HL-60 (cell line): Measurements from ENCODE around the gene TRIO.

Source experiments
- DNase-seq, 2 experiments: peaks; one replicate each; pipeline ENCODE4 v3.0.0-alpha.2; 2010 to 2020; ENCODE audit warnings: low read depth in 1 of 2, low spot score in 1 of 2
- H3K27ac ChIP-seq: fragments of 250-450 bp; sonication (Bioruptor Pico); replicated peaks from 2 replicates; pipeline ENCODE4 v1.5.1; 2020; ENCODE audit warnings: mild to moderate bottlenecking, moderate library complexity
- H3K27me3 ChIP-seq: fragments of 250-450 bp; sonication (Bioruptor Pico); 2 replicates; pipeline ENCODE4 v1.5.1; 2021; ENCODE audit warnings: mild to moderate bottlenecking, moderate library complexity; ENCODE audit not compliant: insufficient read depth, poor library complexity, severe bottlenecking
- H3K4me3 ChIP-seq: replicated peaks from 2 replicates; pipeline ENCODE4 v1.5.1; 2011; ENCODE audit warnings: mild to moderate bottlenecking, control low read depth, low read length; ENCODE audit not compliant: insufficient read depth
- GABPA ChIP-seq: IDR thresholded peaks from 2 replicates; pipeline ENCODE4 v1.6.1; 2012; ENCODE audit warnings: low read depth
- POLR2AphosphoS5 ChIP-seq: IDR thresholded peaks from 2 replicates; pipeline ENCODE4 v1.6.1; 2012; ENCODE audit warnings: low read depth
- REST ChIP-seq: IDR thresholded peaks from 2 replicates; pipeline ENCODE4 v1.6.1; 2012; ENCODE audit warnings: low read depth; ENCODE audit not compliant: insufficient replicate concordance
- SPI1 ChIP-seq: IDR thresholded peaks from 2 replicates; pipeline ENCODE4 v1.6.1; 2012; ENCODE audit warnings: low read depth, mild to moderate bottlenecking, borderline replicate concordance
- TF ChIP-seq, protein P1 (sequence below): IDR thresholded peaks from one replicate; pipeline ENCODE4 v1.5.1; 2011; ENCODE audit warnings: low read length, control low read depth, inconsistent platforms; ENCODE audit not compliant: insufficient read depth

The TRIO gene

DNA sequence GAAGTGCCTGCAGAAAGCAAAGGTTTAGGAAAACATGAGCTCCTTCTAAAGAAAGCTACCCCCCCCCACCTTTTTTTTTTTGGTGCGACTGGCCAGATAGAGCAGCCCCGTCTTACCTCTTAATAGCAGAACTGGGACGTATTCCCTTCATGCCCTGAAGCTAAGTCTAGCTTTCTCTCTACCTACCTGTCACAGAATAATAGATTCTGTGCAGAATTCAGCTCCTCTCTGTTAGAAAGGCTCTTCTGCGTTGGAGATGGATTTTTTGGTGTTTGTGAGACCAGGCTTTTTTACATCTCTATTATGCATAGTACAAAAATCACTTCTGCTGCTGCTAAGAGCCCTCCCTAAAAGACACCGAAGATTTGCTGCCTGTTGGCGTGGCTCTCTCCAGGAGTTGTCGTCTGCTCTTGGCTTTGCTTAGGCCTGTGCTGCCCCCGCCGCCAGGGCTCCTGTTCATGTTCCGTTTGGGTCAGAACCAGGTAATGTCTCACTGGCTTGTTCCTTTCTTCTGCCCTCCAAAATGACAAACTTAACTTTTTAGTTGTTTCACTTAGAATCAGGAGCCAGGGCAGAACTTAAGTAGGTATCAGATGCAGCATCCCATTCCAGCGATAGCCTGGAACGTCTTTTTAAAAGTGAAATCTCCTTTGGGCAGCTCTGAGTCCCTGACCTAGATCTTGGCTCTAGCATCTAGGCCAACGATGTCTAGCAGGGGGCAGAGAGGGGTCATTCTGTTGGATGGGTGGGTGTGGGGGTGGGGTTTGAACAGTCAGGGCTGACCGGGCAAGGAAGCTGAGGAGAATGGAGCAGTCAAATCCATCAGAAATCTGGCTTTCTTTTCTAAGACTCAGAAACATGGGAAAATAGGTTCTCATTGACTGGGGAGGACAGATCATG lies 2.5 kb downstream of the TRIO start:
- TF ChIP-seq SPI1 = no peak
- TF ChIP-seq REST = no peak
- TF ChIP-seq POLR2AphosphoS5 = no peak
- TF ChIP-seq, protein P1, sequence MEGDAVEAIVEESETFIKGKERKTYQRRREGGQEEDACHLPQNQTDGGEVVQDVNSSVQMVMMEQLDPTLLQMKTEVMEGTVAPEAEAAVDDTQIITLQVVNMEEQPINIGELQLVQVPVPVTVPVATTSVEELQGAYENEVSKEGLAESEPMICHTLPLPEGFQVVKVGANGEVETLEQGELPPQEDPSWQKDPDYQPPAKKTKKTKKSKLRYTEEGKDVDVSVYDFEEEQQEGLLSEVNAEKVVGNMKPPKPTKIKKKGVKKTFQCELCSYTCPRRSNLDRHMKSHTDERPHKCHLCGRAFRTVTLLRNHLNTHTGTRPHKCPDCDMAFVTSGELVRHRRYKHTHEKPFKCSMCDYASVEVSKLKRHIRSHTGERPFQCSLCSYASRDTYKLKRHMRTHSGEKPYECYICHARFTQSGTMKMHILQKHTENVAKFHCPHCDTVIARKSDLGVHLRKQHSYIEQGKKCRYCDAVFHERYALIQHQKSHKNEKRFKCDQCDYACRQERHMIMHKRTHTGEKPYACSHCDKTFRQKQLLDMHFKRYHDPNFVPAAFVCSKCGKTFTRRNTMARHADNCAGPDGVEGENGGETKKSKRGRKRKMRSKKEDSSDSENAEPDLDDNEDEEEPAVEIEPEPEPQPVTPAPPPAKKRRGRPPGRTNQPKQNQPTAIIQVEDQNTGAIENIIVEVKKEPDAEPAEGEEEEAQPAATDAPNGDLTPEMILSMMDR = no peak
- TF ChIP-seq GABPA = no peak
- H3K27ac ChIP-seq = no peak overlapping the region
- no peak for DNase-seq
- no peak overlapping the region for H3K4me3 ChIP-seq
- H3K27me3 ChIP-seq = no peaks in the 10 kb centered on the region

GRCh38 chr5:14146725-14147124 lies 3.6 kb downstream of the TRIO start:
- Histone ChIP-seq H3K27me3 (no peaks in the 10 kb centered on the region), H3K4me3 (no peak overlapping the region), H3K27ac (no peak overlapping the region)
- TF ChIP-seq GABPA (no peak), REST (no peak), POLR2AphosphoS5 (no peak), SPI1 (no peak)
- TF ChIP-seq, protein P1 = no peak
- DNase-seq = no peak

DNA sequence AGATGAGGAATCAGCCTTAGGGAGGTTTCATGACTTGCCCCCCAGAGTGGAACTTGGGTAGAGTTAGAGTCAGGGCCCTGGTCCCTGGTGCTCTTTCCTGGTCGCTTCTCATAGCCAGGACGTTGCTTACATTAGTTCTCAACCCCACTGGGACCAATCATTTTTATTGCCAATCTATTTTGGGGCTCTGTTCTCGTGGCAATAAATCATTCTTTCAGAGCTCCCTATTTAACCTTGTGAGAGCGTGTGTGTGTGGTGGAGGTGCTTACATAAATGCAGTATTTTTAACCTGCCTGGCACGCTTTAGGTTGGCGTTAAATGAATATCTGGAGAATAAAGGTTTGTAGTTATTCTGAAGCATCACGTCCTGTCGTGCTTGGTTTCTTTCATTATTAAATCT lies 4.1 kb downstream of the TRIO start:
- no peak for DNase-seq
- Histone ChIP-seq H3K27me3 (no peaks in the 10 kb centered on the region), H3K4me3 (no peak overlapping the region), H3K27ac (no peak overlapping the region)
- TF ChIP-seq POLR2AphosphoS5 (no peak), GABPA (no peak), REST (no peak), SPI1 (no peak)
- TF ChIP-seq, protein P1 = no peak
